Mammary epithelial cell (primary cell): Measurements from ENCODE around the gene CTSW.

Experiments
- EZH2 ChIP-seq: IDR thresholded peaks from 2 replicates; pipeline ENCODE4 v1.6.1; 2012; ENCODE audit warnings: low read length, inconsistent platforms, borderline replicate concordance
- TF ChIP-seq, protein P1 (sequence below), 2 donors: IDR thresholded peaks in 1 of 2; conservative IDR thresholded peaks in 1 of 2; 2 replicates each; pipeline ENCODE4 v1.5.1; 2011 to 2012; ENCODE audit warnings: inconsistent platforms in 2 of 2, low read length in 2 of 2, mild to moderate bottlenecking in 2 of 2, control low read depth in 1 of 2, low read depth in 1 of 2; ENCODE audit not compliant: insufficient read depth in 1 of 2; ENCODE audit errors: extremely low read depth in 1 of 2

DNA sequence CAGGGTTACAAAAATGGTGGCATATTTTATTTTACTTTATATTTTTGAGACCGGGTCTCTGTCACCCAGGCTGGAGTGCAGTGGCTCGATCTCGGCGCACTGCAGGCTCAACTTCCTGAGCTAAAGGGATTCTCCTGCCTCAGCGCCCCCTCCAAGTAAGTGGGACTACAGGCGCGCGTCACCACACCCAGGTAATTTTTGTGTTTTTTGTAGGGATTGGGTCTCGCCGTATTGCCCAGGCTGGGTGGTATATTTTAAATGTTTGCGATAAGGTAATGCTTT is 21.2 kb downstream of the CTSW start:
- TF ChIP-seq, protein P1, sequence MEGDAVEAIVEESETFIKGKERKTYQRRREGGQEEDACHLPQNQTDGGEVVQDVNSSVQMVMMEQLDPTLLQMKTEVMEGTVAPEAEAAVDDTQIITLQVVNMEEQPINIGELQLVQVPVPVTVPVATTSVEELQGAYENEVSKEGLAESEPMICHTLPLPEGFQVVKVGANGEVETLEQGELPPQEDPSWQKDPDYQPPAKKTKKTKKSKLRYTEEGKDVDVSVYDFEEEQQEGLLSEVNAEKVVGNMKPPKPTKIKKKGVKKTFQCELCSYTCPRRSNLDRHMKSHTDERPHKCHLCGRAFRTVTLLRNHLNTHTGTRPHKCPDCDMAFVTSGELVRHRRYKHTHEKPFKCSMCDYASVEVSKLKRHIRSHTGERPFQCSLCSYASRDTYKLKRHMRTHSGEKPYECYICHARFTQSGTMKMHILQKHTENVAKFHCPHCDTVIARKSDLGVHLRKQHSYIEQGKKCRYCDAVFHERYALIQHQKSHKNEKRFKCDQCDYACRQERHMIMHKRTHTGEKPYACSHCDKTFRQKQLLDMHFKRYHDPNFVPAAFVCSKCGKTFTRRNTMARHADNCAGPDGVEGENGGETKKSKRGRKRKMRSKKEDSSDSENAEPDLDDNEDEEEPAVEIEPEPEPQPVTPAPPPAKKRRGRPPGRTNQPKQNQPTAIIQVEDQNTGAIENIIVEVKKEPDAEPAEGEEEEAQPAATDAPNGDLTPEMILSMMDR (conservative IDR thresholded peaks at IDR 0.05 in 1 of 2, IDR thresholded peaks at IDR 0.05 in 1 of 2; ENCODE audit: extremely low read depth in 1 of 2, insufficient read depth in 1 of 2, low read depth in 1 of 2, low read length in 2 of 2), result no peak
- TF ChIP-seq EZH2, result no peak
